T-helper 2 cell treated with Interferon-gamma antibody and Interleukin-4, amounts not matched to agents 100 ng/mL and 5 ng/mL, for 36 hours (primary cell): ENCODE data around the gene SPOCK1. TPM values are rescaled to one million over a fixed set of nuclear protein-coding genes. Genes with fewer than 3 reads are reported as not detected.

Experiments
- intact Hi-C: fragments of 100-400 bp; cut with micrococcal nuclease; formaldehyde crosslinking; loops from one replicate; pipeline ENCODE4 v1.15.1; 2023
- total RNA-seq: library from RNA; stranded (reverse); gene quantifications from 2 replicates; pipeline ENCODE4 v1.2.3, GENCODE V29; 2022

SPOCK1 gene
- total RNA-seq, 1 donor from 2014 or later: 0.16 TPM

DNA sequence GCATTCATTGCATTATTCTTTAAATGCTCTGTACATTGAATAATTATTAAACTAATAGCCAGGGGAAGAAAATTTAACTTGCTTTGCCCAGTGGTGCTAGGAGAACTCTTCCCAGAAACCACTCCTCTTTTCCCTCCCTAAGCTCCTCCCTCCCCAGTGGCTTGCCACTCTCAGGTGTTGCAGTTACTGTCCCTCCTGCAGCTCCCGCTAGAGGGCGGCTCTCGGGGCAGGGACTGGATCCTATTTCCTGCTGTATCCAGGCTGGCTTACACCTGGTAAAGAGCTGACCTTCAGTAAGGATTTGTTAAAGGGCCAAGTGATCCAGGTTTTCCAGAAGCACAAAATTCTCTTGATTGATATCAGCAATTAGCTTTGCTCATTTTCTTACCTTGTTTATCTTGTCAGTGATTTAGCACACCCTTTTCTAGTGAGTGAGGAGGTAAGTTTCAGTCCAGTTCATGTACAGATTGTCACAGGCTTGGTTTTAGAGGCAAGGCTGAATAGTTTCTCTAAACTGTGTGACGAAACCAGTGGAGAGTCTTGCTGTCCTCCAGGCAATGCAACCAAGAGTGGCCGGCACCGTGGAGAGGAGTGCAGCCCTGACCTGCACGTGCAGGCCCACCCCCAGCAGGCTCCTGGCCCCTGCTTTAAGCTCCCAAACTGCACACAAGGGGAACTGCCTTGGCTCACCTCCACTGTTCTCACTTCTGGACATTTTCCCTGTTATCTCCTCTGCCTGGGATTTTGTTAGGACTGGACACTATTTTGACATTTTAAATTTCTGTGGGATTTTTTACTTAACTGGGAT is 423.8 kb downstream of the SPOCK1 start:
- intact Hi-C loops: no loop called here

DNA sequence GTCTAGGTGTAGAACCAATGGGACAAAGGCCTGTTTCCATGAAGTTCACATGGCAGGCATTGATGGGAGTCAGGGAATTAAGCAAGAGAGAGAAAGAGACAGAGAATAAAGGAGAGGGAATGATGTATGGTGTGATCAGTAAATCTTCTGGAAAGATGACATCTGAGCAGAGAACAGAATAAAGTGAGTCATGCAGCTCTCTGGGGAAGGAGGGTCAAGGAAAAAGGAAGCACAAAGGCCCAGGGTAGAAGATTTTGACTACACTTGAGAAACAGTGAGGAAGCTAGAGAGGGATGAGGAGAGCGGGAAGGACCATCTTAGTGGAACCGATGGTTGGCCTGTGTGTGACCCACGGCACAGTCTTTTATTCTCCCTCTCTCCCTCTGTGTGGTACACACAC is 425.9 kb downstream of the SPOCK1 start:
- intact Hi-C loops: no loop called here

DNA sequence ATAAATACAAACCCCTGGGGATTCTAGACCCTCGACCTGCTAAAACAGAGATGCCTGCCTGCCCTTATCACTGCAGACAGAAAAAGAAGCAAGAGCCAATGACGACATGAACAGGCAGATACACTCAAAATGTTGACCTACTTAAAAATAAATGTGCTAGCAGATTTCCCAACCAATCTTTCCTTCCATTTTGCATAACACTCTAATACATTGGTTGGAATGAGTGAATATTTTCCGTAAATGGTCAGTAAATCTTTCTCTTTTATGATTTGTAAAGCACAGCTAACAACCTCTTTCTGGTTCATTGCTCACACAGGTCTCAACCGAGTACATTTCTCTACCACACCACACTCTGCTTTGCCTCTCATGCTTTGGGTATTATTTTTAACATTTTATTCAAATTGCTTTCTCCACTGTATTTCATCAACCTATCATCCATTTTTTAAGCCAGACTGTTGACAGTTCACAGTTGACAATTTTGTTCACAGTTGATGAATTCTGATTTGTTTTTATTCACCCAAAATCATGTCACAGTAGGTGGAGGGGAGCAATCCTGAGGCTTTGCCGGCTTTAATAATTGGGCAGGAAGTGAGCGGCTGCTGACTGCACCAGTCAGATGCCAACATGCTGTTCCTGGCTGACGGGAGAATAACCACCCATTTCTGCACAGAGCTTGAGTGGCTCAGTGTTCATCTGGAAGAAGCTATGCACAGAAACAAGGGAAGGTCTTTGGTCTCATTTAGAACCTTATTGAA is 426.6 kb downstream of the SPOCK1 start:
- intact Hi-C loops: no loop called here

DNA sequence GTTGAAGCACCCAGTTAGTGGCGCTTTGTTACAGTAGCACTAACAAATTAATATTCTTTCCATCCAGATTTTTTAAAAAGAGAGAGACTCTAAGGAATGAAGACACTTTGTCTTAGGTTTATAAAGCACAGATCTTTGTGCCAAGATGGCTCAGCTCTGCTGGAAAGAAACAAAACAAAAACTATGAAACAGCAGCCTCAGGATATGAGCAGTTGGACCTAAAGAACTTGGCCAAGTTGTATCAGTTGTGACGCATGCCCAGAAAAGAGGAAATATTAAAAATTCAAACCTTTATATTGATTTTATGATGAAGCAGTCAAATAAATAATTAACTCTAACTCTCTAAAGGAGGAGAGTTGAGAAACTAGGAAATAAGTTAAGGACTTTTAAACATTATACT is 427.2 kb downstream of the SPOCK1 start:
- intact Hi-C loops: no loop called here

DNA sequence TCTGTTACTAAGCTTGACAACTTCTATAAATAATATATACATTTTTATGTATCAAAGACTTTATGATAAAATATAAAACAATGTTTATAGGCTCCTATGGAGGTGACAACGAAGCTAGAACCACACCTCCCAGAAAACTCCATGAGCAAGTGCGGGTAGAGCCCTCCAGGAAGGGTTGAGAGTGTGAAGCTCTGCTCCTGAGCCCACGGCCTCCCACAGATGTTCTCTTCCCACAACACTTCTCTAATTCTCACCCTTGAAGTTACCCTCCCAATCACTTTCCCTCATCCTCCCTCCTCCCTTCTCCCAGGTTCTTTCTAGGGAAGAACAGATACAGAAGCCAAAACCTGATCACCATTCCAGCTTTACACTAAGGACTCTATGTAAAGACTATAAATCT is 427.6 kb downstream of the SPOCK1 start:
- intact Hi-C loops: no loop called here

DNA sequence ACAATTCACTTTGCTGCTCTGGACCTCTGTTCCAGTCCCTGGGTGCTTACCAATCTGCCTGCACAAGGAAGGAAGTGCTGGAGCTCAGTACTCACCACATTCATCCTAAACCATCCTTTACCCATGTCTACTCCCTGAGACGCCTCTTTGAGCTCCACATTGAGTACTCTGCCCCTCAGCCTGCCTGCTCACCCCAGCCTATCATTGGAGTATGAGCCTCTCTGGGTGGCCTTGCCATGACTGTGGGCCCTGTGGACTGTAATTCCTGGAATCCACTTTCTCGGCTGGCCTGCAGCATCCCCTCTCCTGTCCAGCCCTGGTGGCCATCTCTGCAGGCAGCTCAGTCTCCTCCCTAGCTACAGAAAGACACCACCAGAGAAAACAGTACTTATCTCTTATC is 428.6 kb downstream of the SPOCK1 start:
- intact Hi-C loops: no loop called here

DNA sequence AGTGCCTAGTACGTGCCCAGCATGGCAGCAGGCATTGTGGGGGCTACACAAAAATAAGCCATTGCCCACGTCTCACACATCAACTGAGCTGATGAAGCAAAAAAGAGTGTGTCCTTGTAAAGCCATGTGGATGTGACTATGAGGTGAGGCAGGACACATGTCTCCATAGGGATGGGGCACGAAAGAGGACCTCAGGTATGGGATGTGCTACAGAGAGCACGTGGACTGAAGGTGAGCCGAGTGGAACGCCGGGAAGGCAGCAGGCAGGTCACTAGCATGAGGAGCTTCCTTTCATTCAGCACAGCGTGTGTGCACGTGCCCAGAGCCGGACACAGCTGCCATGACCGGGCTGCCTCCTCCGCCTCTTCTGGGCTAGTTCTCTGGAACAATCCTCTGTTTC is 429.8 kb downstream of the SPOCK1 start:
- intact Hi-C loops: no loop called here

DNA sequence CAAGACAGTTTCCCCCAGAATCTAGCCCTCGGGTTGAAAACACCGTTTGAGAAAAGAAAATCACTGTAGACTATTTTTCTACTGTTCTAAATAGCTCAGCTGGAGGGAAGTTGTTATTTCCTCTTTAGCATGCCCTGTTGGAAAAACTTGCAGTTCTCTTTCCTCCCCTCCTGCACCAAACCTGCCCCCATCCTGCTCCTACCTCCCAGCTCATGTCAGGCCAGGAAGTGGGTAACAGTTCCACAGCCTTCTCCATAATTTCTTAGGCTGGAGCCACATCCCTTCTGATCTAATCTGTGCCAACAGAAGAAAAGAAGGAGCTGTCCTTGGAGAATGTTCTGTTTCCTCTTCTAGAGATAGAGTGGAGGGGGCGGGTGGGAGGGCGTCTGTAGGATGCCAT is 437.7 kb downstream of the SPOCK1 start:
- intact Hi-C loops: no loop called here

DNA sequence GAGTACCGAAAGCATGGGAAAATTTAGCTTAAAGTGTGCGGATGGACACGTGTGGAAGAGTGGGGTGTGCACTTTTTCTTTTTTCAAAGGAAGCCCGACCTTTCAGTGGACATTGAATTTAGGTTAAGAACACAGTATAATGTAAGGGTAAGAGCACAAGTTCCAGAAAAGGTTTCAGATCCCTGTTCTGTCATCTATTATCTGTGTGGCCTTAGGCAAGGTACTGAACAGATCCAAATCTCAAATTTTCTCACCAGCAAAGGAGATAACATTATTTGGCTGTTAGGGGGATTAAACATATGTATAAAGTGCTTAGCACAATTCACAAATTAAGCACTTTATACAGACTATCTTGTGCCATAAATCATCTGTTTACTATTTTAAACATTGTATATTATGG is 441.0 kb downstream of the SPOCK1 start:
- intact Hi-C loops: no loop called here

DNA sequence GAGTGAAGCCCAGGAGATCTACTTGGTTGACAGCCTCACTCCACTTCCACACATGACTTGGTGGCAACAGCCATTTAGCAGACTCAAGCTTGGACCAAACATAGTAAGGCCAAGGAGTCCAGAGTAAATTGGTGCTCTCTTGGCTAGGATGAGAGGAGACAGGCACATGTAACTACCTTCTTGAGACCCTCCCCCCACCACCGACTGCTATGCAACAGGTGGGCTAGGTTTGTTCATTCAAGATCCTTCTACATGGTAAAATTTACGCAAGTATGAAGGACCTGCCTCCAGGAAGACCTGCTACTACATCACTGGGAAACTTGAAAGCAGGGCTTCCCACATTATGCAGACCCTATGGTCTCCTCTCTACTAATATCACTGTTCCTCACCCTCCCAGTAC is 442.4 kb downstream of the SPOCK1 start:
- intact Hi-C loops: no loop called here

DNA sequence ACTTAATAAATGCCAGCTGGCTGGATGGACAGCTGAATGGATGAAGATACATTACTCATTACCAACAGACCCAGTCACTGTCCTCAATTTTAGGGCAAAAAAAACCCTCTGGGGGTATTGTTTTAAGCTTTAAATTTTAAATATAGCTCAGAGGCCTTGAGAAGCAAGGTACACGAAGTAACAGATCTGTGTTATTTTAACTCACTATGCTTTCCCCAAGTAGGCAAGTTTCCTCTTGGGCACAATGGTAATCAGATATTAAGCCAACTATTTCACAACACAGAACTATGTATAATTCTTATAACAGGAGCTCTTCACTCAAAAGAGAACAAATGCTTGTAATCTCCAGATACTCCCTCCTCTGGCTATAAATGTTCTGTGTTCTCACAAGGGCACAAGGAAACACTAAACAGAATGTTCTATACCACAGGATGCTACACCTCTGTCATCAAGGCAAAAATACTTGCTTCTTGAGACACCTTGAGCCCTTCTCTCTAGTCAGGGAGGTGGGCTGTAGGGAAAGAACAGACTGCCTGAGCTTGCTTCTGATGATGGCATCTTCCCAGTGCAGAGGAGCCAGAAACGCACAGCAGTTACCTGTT is 443.8 kb downstream of the SPOCK1 start:
- intact Hi-C loops: no loop called here

DNA sequence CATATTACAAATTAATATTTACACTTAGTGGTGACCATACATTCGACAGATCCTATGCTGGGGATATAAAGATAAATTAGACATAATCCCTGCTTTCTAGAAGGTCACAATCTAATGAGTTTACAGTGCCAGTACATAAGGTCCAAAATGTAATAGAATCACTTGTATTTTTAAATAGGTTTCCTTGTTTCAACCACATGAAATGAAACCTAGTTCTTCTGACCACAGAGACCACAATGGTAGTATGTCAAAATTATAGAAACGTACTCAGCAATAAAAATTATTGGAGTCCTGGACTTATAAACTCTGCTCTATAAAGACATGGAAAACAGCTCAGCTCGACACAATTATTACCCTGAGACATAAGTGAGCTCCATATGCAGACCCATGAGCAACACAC is 444.3 kb downstream of the SPOCK1 start:
- intact Hi-C loops: no loop called here

DNA sequence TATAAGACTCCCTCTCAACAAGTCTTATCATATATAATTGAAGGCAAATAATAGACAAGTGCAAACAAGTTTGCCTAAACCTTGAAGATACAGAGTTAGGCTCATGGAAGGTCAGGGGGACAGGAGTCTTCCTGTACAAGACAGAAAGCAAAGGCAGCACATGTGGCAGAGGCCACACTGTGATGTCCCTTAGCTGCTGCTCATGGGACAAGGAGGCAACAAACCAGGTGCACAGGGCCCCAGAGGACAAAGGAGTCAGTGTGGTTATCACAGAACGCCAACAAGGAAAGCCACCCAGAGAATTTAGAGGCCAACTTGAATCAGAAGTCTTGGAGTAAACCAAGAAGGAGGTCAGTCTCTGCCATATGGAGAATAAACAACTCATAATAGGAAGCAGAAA is 444.8 kb downstream of the SPOCK1 start:
- intact Hi-C loops: no loop called here

DNA sequence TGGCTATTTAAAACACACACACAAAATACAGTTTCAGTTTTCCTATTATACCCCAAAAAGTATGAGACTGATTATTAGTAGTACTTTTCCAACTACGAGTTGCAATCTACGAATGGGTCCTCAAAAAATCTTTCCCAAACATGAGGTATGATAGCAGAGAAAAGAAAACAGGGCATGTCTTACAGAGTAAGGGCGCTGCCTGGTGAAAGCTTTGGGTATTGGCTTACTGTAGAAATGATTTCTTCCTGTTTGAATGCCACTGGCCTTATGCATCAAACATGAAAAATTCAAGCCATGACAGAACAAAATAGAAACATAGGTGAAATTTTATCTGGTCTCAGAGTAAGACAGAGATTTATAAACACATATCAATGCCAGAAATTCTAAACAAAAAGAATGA is 448.0 kb downstream of the SPOCK1 start:
- intact Hi-C loops: no loop called here

DNA sequence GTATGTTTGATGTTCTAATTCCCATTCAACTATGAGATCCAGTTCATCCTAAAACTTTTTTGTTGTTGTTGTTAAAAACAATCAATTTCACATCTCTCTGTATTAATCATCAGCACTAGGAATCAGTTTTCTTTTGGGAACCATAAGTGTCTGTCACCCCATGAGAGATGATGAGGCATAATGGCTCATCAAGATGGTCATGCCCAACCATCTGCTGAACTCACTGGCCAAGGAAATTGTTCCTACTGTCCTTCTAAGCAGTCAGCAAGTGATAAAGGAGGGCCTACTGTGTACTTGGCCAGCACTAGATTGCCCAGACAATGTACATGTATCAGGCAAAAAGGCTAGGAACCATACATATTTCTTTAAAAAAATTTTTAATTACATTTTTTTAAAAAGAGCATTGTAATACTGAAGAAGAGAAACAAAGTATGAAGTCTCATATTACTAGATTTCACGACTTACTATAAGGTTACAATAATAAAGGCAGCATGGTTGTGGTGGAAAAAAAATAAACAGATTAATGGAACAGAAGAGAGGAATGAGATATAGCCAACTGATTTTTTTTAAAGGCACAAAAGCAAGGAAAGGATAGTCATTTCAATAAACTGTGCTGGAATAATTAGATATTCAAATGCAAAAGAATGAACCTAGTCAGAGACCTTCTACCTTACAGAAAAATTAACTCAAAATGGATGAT is 458.3 kb downstream of the SPOCK1 start:
- intact Hi-C loops: no loop called here

DNA sequence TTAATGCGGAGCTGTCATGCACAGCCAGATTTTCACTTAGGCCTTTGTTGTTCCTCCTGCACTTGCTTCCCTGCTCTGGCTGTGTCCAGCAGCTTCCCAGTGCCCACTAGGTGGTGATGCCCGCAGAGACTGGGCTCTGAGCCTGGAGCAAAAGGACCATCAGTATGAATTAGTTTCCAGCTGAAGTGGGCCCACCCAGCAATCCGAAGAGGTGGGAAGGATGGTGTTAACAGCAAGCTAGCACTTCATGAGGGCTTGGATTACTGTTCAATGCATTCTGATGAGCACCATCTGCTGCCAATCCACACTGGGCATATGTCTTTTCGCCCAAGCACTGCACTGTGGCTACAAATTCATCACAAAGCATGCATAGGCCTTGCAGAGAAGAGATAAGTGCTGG is 459.1 kb downstream of the SPOCK1 start:
- intact Hi-C loops: no loop called here

DNA sequence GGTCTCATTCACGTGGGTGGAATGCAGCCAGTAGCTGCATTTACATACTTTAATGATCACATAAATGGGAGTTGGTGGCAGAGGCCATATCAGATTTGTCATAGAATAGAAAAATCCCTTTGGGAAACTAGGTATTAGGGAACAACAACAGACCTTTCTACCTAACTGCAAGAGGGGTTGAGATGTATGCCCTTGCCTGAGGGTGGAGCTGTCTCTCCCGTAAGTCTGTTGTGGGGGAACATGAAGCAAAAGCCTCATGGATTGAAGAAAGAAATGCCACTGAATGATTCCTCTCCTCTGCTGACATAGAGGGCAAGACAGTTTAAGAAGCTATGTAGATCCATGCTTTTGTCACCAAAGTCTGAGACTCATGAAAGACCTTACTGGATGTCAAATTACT is 461.3 kb downstream of the SPOCK1 start:
- intact Hi-C loops: no loop called here

DNA sequence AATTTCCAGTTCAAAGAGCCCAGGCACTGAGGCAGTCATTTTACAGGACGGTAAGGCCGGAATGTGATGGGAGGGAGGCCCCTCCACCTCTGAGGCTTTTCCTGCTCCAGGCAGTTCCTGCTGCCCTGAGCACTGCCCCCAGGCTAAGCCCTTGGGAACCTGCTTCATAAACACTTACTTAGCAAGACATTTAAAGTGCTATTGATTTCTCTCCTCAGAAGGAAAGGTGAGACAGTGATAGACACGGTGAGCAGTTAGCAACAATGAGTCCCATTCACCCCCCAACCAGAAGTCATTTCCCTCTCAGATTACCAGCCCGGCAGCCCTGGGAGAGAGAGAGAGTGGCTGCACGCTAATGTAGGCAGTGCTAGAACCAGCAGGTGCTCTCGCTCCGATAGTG is 462.5 kb downstream of the SPOCK1 start:
- intact Hi-C loops: no loop called here

DNA sequence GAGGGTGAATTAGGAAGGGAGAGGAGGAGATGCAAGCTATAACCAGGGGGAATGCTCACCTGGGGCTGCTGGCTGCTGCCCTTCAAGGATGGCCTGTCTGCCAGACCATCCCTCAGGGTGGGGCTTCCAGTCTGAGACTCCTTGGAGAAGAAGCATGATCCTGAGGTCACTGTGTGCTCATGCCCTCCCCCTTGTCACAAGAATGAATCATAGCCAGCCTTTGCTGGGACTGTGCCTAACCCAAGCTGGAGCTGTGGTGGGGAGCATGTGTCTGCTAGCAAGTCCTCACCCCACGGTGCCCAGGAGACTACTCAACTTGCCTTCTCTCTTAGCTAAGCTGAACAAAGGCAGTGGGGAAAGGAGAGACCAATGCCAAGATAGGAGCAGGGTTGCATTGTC is 463.6 kb downstream of the SPOCK1 start:
- intact Hi-C loops: no loop called here

DNA sequence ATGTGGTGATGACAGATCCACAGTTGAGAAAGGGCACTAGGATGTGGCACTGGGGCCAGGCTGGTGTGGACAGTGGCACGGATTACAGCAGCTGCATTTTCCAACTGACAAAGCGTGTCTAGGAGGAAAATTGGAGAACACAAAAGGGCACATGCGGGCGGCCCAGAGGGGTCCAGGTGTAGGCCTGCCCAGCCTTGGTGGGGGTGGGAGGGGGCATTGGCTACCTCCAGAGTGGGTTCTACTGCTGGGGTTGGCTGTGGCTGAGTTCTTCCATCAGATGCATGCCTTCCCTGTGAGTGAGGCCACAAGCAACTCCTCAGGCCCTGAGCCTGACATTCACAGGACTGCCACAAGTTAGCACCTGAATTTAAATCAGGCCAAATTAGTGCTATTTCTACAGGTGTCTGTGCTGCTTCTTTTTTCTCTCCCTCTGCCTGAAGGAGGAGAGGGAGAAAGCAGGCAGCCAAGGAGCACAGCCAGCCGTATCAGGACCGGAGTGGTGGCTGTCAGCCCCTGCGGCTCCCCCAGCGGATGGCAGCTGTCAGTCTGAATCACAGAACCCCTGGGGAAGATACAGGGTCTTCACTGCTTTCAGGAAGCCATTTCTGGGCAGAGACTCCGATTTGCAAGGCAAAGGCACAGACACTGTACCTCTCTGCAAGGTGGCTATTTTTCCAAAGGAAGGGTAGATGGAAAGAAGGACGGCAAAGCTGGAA is 464.2 kb downstream of the SPOCK1 start:
- intact Hi-C loops: no loop called here

DNA sequence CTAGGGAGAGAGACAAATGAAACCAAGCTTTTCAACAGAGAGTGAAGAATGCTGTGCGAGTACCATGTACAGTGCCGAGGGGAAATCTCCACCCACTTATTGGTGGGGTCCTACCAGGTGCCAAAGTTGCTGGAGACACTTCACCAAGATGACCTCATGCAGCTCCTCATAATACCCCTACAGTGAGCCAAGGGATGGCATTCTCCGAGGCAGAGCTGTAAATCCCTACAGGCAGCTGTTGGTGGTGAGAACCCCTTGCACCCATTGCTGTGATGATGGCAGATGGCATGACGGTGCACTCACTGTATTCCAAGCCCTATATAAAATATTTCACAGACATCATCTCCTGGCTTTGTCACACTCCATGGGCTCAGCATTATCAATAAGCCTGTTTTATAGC is 464.9 kb downstream of the SPOCK1 start:
- intact Hi-C loops: no loop called here
